HG02943 (cell line): Measurements from ENCODE around the gene ZNF76.

ENCODE experiments used
- ATAC-seq: cut with Tn5 transposase; IDR thresholded peaks from one replicate; pipeline ENCODE4 v1.9.1; 2021; ENCODE audit warnings: mild to moderate bottlenecking, low read depth, moderate library complexity; ENCODE audit not compliant: unreplicated experiment

Gene ZNF76

GRCh38 chr6:35264550-35265274 is 5.2 kb downstream of the ZNF76 start:
- no peak for ATAC-seq

GRCh38 chr6:35265523-35265922 is 6.0 kb downstream of the ZNF76 start:
- ATAC-seq, result no peak

GRCh38 chr6:35267446-35267845 is 7.9 kb downstream of the ZNF76 start:
- ATAC-seq, result no peak

GRCh38 chr6:35267897-35268296 is 8.4 kb downstream of the ZNF76 start:
- no peak for ATAC-seq

GRCh38 chr6:35272005-35272404 is 12.5 kb downstream of the ZNF76 start:
- ATAC-seq, result no peak

- ATAC-seq, result no peak
These were observed 14.5 kb downstream of the ZNF76 start for GRCh38 chr6:35273822-35274559.

- no peak for ATAC-seq
These were observed 16.3 kb downstream of the ZNF76 start for GRCh38 chr6:35275744-35276260.

GRCh38 chr6:35278708-35279107 is 19.2 kb downstream of the ZNF76 start:
- no peak for ATAC-seq

GRCh38 chr6:35280903-35281302 is 21.4 kb downstream of the ZNF76 start:
- no peak for ATAC-seq

- no peak for ATAC-seq
These were observed 22.9 kb downstream of the ZNF76 start for GRCh38 chr6:35282472-35282871.

- no peak for ATAC-seq
These were observed 23.8 kb downstream of the ZNF76 start for GRCh38 chr6:35283361-35283760.

GRCh38 chr6:35287671-35288396 is 28.3 kb downstream of the ZNF76 start:
- ATAC-seq, result no peak

GRCh38 chr6:35288834-35289233 is 29.3 kb downstream of the ZNF76 start:
- no peak for ATAC-seq

- no peak for ATAC-seq
These were observed 32.0 kb downstream of the ZNF76 start for GRCh38 chr6:35291491-35291890.

GRCh38 chr6:35292494-35292893 is 33.0 kb downstream of the ZNF76 start:
- ATAC-seq, result no peak

- no peak for ATAC-seq
These were observed 34.1 kb downstream of the ZNF76 start for GRCh38 chr6:35293681-35294080.

- ATAC-seq, result no peak
These were observed 34.9 kb downstream of the ZNF76 start for GRCh38 chr6:35294308-35294945.

GRCh38 chr6:35295036-35295435 is 35.5 kb downstream of the ZNF76 start:
- ATAC-seq, result no peak

GRCh38 chr6:35295521-35296315 is 36.2 kb downstream of the ZNF76 start:
- no peak for ATAC-seq
